Left lobe of liver (tissue), 1 donor: Measurements from ENCODE around the gene TRPM5. TPM values are rescaled to one million over a fixed set of nuclear protein-coding genes. Genes with fewer than 3 reads are reported as not detected.

Experiments
- total RNA-seq: library from RNA; stranded (reverse); gene quantifications from one replicate; pipeline ENCODE4 v1.2.1, GENCODE V29; 2021
- donor health status: DM: no; HTN: yes; CAD: no.

Gene TRPM5
- total RNA-seq, 1 donor from 2014 or later, result not detected

Other genes with a start within 250 kb of the TRPM5 start
- gene ASCL2, start 173.9 kb downstream of the TRPM5 start, total RNA-seq, result 0.83 TPM
- 0.35 TPM for gene C11orf21, start 142.6 kb downstream of the TRPM5 start, total RNA-seq
- gene TSPAN32, start 142.5 kb downstream of the TRPM5 start, total RNA-seq, result 0.35 TPM
- gene CD81, start 67.2 kb downstream of the TRPM5 start, total RNA-seq, result 564 TPM
- gene TSSC4, start 43.8 kb downstream of the TRPM5 start, total RNA-seq, result 24.8 TPM
- gene KCNQ1, start 494 bp upstream of the TRPM5 start, total RNA-seq, result 2.1 TPM